CD1c-positive myeloid dendritic cell (primary cell): Measurements from ENCODE around the gene MRAP2.

Experiments
- DNase-seq: peaks from one replicate; pipeline ENCODE4 v3.0.0-alpha.2; 2016; ENCODE audit errors: extremely low spot score

The MRAP2 gene

DNA sequence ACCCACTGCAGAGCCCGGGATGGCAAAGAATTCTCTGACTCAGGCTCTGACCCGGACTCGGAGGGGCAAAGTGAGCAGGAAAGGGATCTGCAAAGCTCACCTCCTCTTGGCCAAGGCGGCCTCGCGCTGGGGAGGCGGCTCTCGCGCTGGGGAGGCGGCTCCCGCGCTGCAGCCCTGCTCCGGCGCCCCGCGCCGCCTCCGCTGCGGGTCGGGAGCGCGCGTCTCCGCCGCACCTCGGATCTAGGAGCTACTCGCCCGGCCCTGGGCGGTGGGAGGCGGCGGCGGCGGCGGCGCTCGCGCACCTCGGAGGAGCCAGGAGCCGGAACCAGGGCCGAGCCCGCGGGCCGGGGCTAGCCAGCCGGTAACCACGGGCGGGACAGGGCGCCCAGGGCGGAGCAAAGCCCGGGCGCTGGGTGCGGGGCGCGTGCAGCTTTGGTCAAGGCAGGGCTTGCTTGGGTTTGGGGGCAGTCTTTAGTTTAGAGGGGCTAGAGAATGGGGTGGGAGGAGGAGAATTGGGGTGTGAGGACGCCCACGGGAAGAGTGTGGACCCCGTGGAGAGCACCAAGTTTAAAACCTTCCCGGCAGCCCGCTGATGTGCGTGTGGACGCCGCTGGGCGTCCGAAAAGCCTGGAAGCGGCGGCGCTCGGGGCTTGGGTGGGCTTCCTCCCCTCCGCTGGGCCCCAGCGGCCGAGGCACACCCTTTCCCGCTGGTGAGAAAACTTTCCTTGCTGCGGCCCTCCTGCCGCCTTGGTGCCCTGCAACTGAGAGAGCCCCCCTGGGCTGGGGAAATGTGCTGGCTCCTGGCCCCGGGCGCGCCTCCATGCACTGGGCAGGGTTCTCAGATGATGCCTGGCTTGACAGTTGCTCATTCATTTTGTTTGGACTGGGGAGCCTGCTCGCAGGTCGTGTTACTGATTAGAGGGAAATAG is at the start of gene MRAP2:
MRAP2 (plus strand) TSS at position 250 of the 929 bp plus-strand sequence. CDS start 21,547 bp downstream, outside the sequence.
- no peak for DNase-seq

DNA sequence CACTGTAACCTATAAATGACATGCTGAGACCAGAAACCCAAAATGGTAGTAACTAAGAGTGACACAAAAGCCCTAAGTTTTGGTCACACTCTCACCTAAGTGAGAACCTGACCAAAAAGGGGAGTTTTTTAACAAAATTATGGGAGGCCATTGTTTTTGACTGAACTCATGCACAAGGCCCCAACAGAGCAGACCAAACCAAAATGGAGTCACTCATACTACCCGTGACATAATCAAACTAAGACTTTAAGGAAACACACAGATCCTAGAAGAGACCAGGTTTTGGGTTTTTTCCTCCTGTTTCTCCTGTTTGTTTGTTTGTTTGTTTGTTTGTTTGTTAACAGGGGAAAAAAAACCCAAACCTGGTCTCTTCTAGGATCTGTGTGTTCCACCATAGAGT is 49.2 kb upstream of the MRAP2 start:
- DNase-seq: no peak

DNA sequence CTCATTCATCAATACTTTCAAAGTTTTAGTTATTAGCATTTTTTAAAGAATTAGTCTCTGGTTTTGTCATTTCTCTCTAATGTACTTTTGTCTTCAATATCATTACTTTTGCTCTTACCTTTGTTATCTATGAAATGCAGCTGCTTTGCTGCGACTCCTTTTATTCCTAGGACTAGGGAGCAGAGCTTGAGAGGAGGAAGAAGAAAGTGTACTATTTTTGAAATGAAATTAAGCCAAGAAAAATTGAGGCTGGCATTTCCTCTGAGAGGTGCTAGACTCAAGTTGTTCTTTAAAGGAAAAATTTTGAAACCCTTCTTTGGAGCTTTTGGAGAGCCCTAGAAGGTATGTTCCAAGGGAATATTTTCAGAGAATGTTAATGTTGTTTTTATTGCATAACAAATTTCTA is 48.3 kb upstream of the MRAP2 start:
- DNase-seq: no peak

GRCh38 chr6:83985715-83986114 is 47.9 kb upstream of the MRAP2 start:
- DNase-seq: no peak

- DNase-seq: no peak
These were observed 35.5 kb upstream of the MRAP2 start for GRCh38 chr6:83998021-83998584.

DNA sequence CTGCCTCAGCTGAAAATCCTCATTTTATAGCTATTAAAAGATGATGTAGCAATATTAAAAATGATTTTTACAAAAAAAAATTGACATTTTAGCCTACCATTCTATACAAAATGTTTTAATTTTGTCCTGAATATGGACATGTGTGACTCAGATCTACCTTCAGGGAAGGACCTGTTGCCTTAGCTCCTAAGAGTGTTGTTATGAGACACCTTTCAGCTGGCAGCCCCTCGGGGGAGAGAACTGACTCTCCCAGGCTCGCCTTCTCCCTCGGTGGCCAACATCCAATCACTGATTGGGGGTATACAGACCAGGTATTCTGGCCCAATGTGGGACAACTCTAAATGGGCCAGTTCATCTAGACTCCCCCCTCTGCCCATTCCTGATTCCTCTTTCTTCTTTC is 32.5 kb upstream of the MRAP2 start:
- no peak for DNase-seq

DNA sequence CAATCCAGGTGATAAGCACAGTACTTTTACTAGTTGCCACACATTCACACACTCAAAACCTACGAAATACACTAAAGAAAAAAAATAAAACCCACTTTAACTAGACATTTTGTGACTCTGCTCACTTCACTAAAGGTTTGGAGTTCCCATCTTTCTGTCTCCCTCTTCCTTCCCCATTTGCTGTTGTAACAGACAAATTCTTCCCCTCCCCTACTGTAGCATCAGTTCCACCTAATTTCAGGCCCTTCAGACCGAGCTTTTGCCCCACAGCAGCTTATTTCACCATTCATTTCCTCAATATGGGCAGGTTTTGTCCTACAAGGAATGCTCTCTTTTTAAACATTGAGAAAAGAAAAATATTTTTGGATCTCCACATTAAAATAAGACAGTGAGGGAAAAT is 31.3 kb upstream of the MRAP2 start:
- no peak for DNase-seq

GRCh38 chr6:84003131-84003530 is 30.4 kb upstream of the MRAP2 start:
- no peak for DNase-seq

DNA sequence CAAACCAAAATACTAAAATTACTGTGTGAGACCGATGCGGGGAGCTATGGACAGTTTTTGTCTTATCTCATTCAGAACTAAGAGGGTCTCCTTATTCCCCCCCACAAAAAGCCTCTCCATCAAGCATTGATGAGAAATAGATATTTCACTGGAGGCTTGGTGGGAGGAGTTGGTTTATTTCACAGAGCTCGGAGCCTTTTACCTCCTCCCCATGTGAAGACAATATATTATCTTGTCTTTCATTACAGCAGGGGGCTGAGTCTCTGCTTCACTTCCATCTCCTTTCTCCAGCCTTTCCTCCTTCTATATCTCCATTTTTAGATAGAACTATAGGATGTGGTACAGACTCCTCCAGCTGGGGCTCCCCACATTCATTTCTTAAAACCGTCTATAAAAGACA is 29.9 kb upstream of the MRAP2 start:
- DNase-seq: no peak

DNA sequence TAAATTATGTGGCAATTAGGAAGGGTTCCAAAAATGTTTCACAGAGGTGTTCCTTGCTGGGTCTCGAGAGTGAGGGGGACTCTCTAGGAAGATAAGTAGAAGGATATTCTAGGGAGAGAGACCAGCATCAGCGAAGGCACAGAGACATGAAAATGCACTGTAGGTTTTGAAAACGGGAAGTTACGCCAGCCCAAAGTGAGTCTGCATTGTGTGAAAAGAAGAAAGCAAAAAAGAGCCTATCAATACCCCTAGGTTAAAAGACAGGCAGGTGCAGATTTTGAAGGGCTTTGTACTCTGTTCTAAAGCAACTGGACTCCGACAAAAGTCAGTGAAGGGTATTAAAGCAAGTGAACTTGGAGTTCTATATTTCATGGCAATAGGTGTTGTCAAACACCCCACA is 25.7 kb upstream of the MRAP2 start:
- DNase-seq: no peak

DNA sequence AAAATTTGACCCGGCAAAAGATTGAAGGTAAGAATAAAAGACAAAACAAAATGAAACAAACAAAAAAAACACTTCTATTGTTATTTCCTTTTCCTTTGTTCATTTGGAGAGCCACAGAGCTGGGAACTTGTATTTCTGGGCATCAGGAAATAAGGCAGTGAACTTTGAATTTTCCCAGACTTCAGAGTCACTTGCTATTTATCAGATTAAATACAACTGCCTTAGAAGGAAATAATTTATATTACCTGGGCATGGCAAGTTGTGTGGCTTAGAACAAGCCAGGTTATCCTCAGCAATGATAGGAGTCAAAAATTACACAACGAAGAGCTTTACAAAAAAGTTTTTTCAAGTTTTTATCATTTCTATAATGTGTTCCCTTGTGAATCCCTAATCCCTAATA is 20.2 kb upstream of the MRAP2 start:
- DNase-seq: no peak

DNA sequence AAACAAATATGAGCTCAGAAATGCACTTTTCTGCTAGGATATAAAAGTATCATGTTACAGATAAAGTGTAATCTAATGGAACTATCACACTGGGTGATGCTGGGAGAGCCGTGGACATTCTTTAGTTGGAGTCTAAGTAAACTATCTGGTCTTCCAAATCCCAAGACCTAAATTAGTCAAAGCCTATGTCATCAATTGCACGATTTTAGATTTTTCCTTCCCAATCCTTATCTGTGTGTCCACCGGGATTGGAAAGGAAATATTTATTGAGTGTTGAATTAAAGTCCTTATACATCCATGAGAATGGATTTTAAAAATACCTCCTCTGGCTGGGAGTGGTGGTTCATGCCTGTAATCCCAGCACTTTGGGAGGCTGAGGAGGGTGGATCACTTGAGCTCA is 19.6 kb upstream of the MRAP2 start:
- DNase-seq: no peak

DNA sequence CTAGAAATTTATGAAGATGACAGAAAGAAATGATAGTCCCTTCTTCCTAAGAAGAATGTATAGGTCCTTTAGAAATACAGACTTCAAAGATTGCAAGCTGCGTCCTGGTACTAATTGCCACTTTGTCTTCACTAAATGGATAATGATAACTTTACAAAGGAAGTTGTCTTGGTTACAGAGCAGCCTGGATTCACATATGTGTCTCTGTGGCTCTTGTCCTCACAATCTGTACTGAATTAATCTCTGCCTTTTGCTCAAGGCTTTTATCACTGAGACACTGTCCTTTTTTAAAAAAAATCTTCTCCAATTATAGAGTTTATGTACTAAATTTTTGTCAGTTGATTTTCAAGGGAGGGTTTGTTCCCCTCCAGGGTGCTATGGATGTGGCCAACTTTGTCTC is 17.5 kb upstream of the MRAP2 start:
- DNase-seq: no peak

DNA sequence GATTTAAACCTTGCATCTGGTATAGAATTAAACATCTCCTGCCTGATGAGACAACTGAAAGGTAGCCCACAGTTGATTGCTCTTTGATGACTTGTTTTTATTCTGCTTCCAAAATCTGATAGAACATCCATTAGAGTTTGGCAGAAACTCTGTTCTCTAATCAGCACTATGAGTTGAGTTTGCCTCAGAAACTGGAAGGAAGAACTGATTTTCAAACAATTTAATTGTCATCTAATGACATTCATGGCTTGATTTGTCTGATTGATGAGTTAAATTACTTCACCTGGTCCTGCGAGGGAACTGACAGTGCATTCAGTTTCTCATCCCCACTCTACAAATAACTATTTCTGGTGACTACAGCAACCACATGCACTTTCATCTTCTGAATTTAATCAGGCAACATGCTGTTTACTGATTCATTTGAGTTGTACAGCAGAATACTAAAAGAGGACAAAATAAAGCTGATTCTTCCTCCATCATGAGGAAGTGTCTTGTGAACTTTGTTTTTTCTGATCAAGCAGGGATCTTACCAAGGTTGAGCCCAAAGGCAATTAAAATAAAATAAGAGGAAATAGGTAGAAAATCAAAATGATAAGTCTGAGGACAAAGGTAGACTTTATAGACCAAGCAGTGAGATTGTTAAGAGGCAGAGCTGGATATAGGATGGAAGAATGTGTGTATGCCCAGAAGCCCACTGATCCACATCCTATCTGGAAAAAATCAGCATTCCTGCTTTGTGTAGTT is 15.7 kb upstream of the MRAP2 start:
- DNase-seq: no peak

GRCh38 chr6:84018453-84019061 is 15.0 kb upstream of the MRAP2 start:
- DNase-seq: no peak

- no peak for DNase-seq
These were observed 14.3 kb upstream of the MRAP2 start for GRCh38 chr6:84019141-84019841.

GRCh38 chr6:84019842-84020211 is 13.7 kb upstream of the MRAP2 start:
- DNase-seq: no peak

- DNase-seq: no peak
These were observed 11.9 kb upstream of the MRAP2 start for GRCh38 chr6:84021625-84022024.

DNA sequence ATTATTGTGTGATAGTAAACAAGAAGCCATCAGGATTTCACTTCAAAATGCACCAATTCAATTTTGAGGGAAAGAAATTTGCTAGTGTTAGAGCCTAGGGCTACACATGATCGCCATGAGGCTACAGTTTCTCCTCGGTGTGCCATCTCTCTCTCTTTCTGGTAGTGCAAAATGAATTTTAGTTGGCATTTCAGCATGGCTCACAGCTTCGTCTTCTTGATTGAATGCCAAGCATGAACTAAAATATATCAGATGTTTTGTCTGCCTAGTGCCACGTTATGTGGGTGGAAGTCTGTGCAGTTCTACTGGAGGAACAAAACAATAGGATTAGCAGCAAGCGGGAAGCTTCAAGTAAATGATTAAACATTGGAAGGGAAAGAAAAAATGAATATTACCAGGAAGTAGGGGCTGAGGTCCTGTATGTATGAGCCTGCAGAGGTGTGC is 6.8 kb upstream of the MRAP2 start:
- no peak for DNase-seq

- DNase-seq: no peak
These were observed 6.0 kb upstream of the MRAP2 start for GRCh38 chr6:84027340-84028181.

GRCh38 chr6:84028350-84028749 is 5.2 kb upstream of the MRAP2 start:
- DNase-seq: no peak
